Right lobe of liver (tissue), 6 donors: Measurements from ENCODE around the gene EVA1A. TPM values are rescaled to one million over a fixed set of nuclear protein-coding genes. Genes with fewer than 3 reads are reported as not detected.

ENCODE experiments used
- ATAC-seq, 4 donors: fragments of 200-7000 bp; cut with Tn5 transposase; one replicate each; pipeline ENCODE4 v1.9.1; 2020; ENCODE audit warnings: mild to moderate bottlenecking in 4 of 4, moderate library complexity in 4 of 4
- DNase-seq, 3 donors: peaks; one replicate each; pipeline ENCODE4 v3.0.0-alpha.2; 2020
- H3K27ac ChIP-seq, 3 donors: fragments of 200-600 bp; one replicate each; pipeline ENCODE4 v1.8.0; 2022
- H3K27me3 ChIP-seq, 2 donors: fragments of 200-600 bp; one replicate each; pipeline ENCODE4 v1.8.0; 2022
- H3K36me3 ChIP-seq, 4 donors: fragments of 200-600 bp; sonication (generic) in 1 of 4; one replicate each; pipeline versions ENCODE4 v1.5.1 to v1.8.0; 2017 to 2022; ENCODE audit warnings: control low read depth in 1 of 4
- H3K4me1 ChIP-seq, 4 donors: fragments of 200-600 bp; sonication (generic) in 1 of 4; one replicate each; pipeline versions ENCODE4 v1.5.1 to v1.8.0; 2017 to 2022; ENCODE audit warnings: control low read depth in 1 of 4
- H3K4me3 ChIP-seq, 3 donors: fragments of 200-600 bp; one replicate each; pipeline ENCODE4 v1.8.0; 2022
- H3K9me3 ChIP-seq, 4 donors: fragments of 200-600 bp; sonication (generic) in 1 of 4; one replicate each; pipeline versions ENCODE4 v1.5.1 to v1.8.0; 2017 to 2022; ENCODE audit warnings: control low read depth in 1 of 4
- POLR2A ChIP-seq: fragments of 450-650 bp; IDR thresholded peaks from one replicate; pipeline ENCODE4 v1.6.1; 2017; ENCODE audit warnings: antibody characterized with exemption, mild to moderate bottlenecking
- WGBS: methylation state at CpG from one replicate; pipeline ENCODE4 v1.1.6; 2018; ENCODE audit warnings: low coverage, low lambda C conversion rate; ENCODE audit not compliant: insufficient coverage; ENCODE audit errors: missing lambda C conversion rate; 5-methylcytosine and 5-hydroxymethylcytosine counted together
- intact Hi-C, 2 donors: fragments of 100-400 bp; cut with DNase I; formaldehyde crosslinking; loops; one replicate each; pipeline versions ENCODE4 v1.11.2 to v1.14.1; 2022
- total RNA-seq, 6 experiments: library from RNA; depleted of rRNA in 2 of 6; stranded (reverse); fragments of >200 nt in 2 of 6; fragmentation: NEBNext Ultra II Directional in 3 of 6; extraction: Animal tissue kit (Norgen Biotek cat#: 25700) in 3 of 6; gene quantifications; one replicate each; pipeline versions ENCODE4 v1.1.0 to v1.2.4, GENCODE V29; 2016 to 2023
- TF ChIP-seq, protein P1 (sequence below), 4 donors: fragments of 200-600 bp in 3 of 4; fragments of 450-650 bp in 1 of 4; IDR thresholded peaks; one replicate each; pipeline versions ENCODE4 v1.5.1 to v1.8.0; 2016 to 2022; ENCODE audit warnings: antibody characterized with exemption in 4 of 4, mild to moderate bottlenecking in 2 of 4
- donor health status: DM: no; HTN: yes; CAD: no.
- donor health status: DM: no; HTN: no; CAD: no.
- donor health status: DM: no; HTN: no; CAD: no.
- donor health status: DM: no; HTN: yes; CAD: no.
- donor health status: DM: no; HTN: yes; CAD: no.

EVA1A gene
- total RNA-seq, 6 experiments from 2014 or later, result 30.6 to 125 (median 74.5) TPM

DNA sequence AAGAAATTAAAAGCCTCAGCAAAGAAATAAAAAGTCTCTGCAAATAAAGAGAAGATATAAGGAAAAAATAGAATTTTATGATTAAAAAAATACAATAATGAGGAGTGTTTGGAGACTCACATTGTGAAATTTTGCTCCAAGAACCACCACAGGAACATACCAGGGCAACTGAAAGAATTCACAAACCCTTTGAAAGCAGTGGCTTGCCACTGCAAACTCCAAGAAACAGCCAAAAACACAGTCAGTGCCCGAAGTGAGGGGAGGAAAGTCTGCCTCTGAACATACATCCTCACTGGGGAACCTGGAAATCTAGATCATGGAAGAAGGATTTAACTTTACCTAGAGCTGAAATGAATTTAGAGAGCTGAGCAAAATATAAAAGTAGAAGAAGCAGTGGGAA is 33.1 kb downstream of the EVA1A start:
- intact Hi-C loops, result no loop called here

DNA sequence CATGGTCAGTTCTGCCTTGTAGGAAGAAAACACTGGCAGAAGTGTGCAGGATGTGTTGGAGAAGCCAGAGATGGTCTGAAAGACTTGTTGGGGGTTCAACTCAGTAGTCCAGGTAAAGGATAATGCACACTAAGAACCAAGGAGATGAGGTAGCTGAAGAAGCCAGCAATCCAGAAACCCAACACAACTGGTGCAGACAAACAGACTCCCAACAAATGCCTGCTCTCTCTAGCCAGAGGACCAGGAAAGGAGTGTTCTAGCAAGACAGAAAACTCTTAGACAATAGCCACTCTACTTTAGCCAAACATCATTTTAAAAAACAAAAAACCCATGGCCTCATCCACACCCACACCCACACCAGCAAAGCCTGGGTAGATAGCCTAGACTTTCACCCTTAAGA is 33.9 kb downstream of the EVA1A start:
- H3K9me3 ChIP-seq, result no peaks in the 10 kb centered on the region
- no peak overlapping the region for H3K27ac ChIP-seq
- no peaks in the 10 kb centered on the region for H3K27me3 ChIP-seq
- TF ChIP-seq, protein P1, sequence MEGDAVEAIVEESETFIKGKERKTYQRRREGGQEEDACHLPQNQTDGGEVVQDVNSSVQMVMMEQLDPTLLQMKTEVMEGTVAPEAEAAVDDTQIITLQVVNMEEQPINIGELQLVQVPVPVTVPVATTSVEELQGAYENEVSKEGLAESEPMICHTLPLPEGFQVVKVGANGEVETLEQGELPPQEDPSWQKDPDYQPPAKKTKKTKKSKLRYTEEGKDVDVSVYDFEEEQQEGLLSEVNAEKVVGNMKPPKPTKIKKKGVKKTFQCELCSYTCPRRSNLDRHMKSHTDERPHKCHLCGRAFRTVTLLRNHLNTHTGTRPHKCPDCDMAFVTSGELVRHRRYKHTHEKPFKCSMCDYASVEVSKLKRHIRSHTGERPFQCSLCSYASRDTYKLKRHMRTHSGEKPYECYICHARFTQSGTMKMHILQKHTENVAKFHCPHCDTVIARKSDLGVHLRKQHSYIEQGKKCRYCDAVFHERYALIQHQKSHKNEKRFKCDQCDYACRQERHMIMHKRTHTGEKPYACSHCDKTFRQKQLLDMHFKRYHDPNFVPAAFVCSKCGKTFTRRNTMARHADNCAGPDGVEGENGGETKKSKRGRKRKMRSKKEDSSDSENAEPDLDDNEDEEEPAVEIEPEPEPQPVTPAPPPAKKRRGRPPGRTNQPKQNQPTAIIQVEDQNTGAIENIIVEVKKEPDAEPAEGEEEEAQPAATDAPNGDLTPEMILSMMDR (IDR thresholded peaks at IDR 0.05), result no peak
- TF ChIP-seq POLR2A, result no peak
- intact Hi-C loops, result no loop called here
- no peak overlapping the region for H3K4me3 ChIP-seq
- H3K4me1 ChIP-seq, result peaks cover 0 to 18% (median 6%) of the 10 kb centered on the region in 4 donors
- DNase-seq, result no peak
- no peaks in the 10 kb centered on the region for H3K36me3 ChIP-seq
- no peak for ATAC-seq

More for the DNA sequence above, 33.1 kb downstream of the EVA1A start:
- no peak for DNase-seq
- Histone ChIP-seq H3K4me3 (no peak overlapping the region), H3K4me1 (peaks cover 0 to 13% (median 2%) of the 10 kb centered on the region in 4 donors), H3K9me3 (no peaks in the 10 kb centered on the region), H3K27me3 (no peaks in the 10 kb centered on the region), H3K27ac (no peak overlapping the region), H3K36me3 (no peaks in the 10 kb centered on the region)
- ATAC-seq, result no peak
- WGBS, result 71% methylated on average over 1 of the region's 1 CpG
- TF ChIP-seq, protein P1 (IDR thresholded peaks at IDR 0.05), result no peak
- no peak for TF ChIP-seq POLR2A

DNA sequence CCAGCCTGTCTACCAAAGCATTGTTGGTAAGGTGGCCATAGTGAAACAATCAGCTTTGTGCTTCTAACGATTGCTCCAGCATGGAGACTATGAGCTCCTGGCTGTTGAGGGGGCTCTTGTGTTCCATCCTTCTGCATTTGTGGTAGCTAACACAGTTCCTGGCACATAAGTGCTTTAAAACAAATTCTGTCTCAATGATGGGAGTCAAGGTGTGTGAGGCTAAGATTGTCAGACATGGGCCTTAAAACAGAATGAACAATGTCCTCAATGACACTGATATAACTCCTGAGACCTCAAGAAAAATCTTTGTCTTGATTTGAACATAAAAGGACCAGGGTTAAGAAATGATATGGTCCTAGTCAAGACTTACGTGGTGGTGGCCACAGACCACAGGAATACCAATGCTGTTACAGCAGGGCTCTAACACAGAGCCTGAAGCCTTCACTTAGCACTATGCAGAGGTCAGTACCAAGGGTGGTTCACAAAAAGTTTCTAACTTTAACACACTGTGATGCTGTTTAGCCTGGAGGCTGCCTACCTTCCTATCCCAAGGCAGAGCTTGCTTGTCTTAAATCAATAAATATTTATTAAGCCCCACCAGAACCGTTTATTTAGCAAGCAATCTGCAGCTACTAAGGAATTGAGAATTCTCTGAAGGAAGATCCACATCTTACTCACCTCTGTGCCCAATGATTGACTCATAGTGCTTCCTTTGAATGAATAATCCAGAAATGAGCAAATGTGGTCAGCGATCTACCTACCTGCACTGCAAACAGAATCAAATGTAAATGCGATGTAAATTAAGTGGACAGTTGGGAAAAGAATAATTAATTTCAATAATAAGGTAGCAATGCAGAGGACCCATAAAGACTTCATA is 35.1 kb downstream of the EVA1A start:
- no peak for DNase-seq
- WGBS, result 84% methylated on average over 5 of the region's 5 CpGs
- intact Hi-C loops, result no loop called here
- no peak for ATAC-seq
- H3K27ac ChIP-seq, result no peak overlapping the region
- no peaks in the 10 kb centered on the region for H3K9me3 ChIP-seq
- H3K4me1 ChIP-seq, result peaks cover 0 to 27% (median 11%) of the 10 kb centered on the region in 4 donors
- H3K4me3 ChIP-seq, result no peak overlapping the region
- H3K27me3 ChIP-seq, result no peaks in the 10 kb centered on the region
- H3K36me3 ChIP-seq, result no peaks in the 10 kb centered on the region
- TF ChIP-seq, protein P1 (IDR thresholded peaks at IDR 0.05), result no peak

DNA sequence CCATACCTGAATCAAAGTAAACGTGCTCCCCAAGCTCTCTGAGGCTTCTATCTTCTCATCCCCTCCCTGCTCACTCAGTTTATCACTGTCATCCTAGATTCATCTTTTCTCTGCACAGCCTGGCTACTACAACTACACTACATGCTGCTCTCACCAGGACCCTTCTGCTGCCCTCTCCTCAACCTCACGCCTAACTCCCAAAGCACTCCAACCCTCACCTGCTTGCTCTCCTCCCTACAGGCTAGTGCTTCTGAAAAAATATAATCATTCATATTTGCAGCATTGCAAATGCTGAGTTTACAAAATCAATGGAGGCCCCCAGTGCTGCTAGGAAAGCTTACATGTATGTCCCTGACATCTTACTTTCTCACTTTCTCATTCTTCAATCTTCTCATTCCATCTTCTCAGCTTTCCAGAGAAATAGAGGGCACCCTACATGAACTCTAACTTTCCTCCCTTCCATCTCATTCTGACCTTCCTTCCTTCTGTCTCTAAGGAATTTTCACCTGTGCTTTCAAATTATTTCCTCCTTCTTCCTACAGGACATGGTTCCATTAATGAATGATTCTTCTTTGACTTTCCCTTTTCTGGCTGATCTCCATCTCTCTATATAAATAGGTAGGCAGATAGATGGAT is 36.3 kb downstream of the EVA1A start:
- DNase-seq, result no peak
- no peak for ATAC-seq
- peak overlapping the region in 1 of 3 donors; percentile 93 for H3K27ac ChIP-seq
- H3K4me3 ChIP-seq, result no peak overlapping the region
- no peaks in the 10 kb centered on the region for H3K9me3 ChIP-seq
- H3K36me3 ChIP-seq, result no peaks in the 10 kb centered on the region
- H3K4me1 ChIP-seq, result peaks cover 0 to 39% (median 17%) of the 10 kb centered on the region in 4 donors
- intact Hi-C loops, result no loop called here
- no peaks in the 10 kb centered on the region for H3K27me3 ChIP-seq
- WGBS, result 80% methylated on average over 2 of the region's 2 CpGs
- TF ChIP-seq, protein P1 (IDR thresholded peaks at IDR 0.05), result no peak
- TF ChIP-seq POLR2A, result no peak
